ENCODE measurements around the gene LRRC61.

The LRRC61 gene

DNA sequence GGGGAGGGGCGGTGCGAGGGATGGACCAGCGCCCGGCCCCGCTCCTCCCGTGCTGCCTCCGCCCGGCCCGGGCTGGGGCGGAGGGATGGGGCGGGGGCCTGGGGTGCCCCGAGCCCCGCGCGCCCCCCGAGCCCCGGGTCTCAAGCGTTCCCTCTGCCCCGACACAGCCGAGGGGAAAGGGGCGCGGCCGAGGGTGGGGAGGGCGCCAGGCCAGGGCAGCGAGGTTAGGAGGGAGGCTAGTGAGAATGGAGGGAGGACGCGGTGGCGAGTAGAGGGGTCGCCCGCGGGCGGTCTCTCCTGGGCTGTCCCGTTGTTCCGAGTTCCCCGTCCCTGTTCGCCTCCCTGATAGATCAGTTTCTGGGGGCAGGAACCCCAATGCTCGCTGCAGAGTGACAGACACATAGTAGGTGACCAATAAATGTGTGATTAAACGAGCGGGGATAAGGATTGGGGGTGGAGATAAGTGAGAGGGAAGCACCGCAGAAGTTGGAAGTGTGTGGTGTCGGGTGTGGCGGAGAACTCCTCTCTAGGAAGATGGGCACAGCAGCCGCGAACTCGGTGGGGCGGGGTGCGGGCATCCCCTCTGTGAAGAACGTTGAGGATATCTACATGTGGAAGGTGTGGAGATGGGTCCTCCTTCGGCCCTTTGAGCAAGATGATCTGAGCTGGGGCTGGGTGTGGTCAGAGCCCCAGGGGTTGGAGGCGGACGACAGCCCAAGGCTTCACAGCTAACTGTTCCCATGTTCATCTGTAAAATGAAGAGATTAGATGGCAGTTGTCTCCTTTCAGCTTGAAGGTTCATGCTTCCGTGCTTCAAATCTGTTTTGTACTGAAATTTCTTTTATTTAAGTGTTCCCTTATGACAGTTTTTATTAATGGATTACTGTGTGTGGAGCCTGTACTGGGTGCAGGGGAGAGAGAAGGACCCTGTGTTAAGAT is 56.6 kb downstream of the LRRC61 start:
- DNase-seq (ENCODE audit: extremely low spot score), result no peak
- ChIA-PET POLR2A (interaction anchor here (0.6 to 1.0 kb wide), 3 partner anchors 11 to 15 kb away, joined by 3 read pairs; no protein-coding TSS in a partner anchor), CTCF (interaction anchor here (0.9 to 2.0 kb wide), 4 partner anchors 13 to 27 kb away, joined by 3 to 5 read pairs (median 4); a partner anchor contains a TSS)
- TF ChIP-seq, protein P1, sequence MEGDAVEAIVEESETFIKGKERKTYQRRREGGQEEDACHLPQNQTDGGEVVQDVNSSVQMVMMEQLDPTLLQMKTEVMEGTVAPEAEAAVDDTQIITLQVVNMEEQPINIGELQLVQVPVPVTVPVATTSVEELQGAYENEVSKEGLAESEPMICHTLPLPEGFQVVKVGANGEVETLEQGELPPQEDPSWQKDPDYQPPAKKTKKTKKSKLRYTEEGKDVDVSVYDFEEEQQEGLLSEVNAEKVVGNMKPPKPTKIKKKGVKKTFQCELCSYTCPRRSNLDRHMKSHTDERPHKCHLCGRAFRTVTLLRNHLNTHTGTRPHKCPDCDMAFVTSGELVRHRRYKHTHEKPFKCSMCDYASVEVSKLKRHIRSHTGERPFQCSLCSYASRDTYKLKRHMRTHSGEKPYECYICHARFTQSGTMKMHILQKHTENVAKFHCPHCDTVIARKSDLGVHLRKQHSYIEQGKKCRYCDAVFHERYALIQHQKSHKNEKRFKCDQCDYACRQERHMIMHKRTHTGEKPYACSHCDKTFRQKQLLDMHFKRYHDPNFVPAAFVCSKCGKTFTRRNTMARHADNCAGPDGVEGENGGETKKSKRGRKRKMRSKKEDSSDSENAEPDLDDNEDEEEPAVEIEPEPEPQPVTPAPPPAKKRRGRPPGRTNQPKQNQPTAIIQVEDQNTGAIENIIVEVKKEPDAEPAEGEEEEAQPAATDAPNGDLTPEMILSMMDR (IDR thresholded peaks at IDR 0.05; ENCODE audit: control extremely low read depth, extremely low read depth, low read depth, missing control alignments), result no peak

DNA sequence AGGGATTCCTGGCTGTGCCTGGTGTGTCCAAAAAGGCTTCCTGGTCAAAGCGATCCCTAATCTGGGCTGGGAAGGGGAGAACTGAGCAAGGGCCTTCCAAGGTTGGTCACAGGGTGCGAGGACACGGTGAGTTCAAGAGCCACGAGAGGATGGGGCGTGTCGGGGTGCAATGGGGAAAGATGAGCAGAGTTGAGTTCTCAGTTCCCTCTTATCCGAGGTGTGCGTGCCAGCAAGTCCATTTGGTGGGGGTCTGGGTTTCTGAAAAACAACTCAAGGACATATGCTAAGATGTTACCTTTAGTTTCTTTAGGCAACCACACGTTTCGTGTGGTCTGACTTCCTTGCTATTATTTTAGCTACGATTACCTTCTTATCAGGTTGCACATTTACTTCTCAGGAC is 57.3 kb downstream of the LRRC61 start:
- TF ChIP-seq, protein P1 (IDR thresholded peaks at IDR 0.05; ENCODE audit: control extremely low read depth, extremely low read depth, low read depth, missing control alignments), result no peak
- POLR2A ChIA-PET, result interaction anchor here (0.6 to 1.0 kb wide), 3 partner anchors 11 to 17 kb away, joined by 3 to 4 read pairs (median 3); no protein-coding TSS in a partner anchor
- CTCF ChIA-PET, result interaction anchor here (0.9 to 2.0 kb wide), 4 partner anchors 12 to 27 kb away, joined by 3 to 5 read pairs (median 4); a partner anchor contains a TSS
- peak; percentile 58 for DNase-seq (ENCODE audit: extremely low spot score)

DNA sequence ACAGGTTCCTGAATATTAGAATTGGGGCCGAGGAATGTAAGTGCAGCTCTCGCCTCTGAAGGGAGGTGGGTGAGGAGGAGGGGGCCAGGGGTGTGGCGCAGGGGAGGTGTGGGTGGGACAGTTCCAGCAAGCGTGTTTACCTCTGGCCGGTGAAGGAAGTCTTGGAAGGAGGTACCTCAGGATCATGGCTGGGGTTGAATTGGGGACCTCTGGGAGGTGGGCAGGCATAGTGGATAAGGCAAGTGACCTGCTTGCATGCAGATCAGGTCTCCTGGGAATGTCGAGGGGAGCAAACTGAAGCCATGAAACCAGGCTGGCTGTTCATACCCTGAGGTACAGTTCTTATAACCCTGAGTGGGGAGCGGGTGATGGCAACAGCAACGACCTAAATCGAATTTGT is 57.9 kb downstream of the LRRC61 start:
- ChIA-PET CTCF (interaction anchor here (0.9 to 2.0 kb wide), 4 partner anchors 12 to 26 kb away, joined by 3 to 5 read pairs (median 4); a partner anchor contains a TSS), POLR2A (interaction anchor here (0.7 to 1.0 kb wide), 2 partner anchors 12 to 18 kb away, joined by 3 to 4 read pairs; no protein-coding TSS in a partner anchor)
- TF ChIP-seq, protein P1 (IDR thresholded peaks at IDR 0.05; ENCODE audit: control extremely low read depth, extremely low read depth, low read depth, missing control alignments), result no peak
- DNase-seq (ENCODE audit: extremely low spot score), result no peak

DNA sequence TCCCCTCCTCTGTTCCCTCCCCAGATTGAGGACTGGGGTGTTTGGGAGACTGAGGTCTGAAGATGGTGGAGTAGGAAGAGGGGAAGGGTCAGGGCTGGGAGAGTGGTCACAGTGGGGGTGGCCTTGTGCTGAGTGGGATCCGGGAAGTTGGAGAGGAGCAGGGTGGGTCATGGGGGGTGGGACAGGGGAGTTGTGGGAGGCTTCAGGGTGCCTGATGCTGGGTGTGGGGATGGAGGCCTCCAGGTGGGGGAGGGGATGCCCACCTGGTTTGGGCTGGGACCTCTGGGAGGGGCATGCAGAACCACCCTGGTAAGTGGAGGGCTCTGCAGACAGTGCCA is 58.6 kb downstream of the LRRC61 start:
- ChIA-PET CTCF (no interaction called here), POLR2A (no interaction called here)
- TF ChIP-seq, protein P1 (IDR thresholded peaks at IDR 0.05; ENCODE audit: control extremely low read depth, extremely low read depth, low read depth, missing control alignments), result no peak
- DNase-seq (ENCODE audit: extremely low spot score), result no peak

DNA sequence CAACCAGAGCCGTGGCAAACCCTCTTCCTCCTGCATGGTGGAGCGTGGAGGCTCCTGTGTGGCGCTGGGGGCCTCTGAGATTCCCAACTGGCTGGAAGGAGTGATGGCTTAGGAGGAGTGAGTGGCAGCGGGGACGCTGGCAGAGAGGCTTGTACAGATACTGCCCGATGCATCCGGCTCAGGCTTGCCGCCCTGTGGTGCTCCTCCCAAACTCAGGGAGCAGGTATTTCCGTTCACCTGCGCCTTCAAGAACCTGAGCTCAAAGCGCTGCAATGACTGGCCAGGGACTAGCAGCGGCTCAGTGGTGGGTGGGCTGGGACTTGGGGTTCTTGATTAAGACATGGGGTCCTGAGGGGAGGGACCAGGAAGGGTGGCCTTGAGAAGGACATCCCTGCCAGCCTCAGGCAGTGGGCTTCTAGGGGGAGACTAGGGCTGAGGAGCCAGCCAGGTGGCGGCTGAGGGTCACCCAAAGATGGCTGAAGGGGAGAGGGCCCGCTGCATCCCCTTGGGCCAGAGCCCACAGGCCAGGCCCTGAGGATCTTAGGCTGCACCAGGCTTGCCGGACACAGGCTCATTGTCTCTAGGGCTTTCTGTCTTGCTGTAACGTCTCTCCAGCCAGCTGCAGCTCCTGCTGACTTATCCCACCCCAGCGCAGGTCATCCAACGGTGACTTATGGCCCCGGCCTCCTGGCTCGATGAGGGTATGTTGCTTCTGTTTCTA is 59.1 kb downstream of the LRRC61 start:
- POLR2A ChIA-PET, result no interaction called here
- CTCF ChIA-PET, result interaction anchor here (0.6 to 1.7 kb wide), 4 partner anchors 9 to 22 kb away, joined by 3 to 4 read pairs (median 3); no protein-coding TSS in a partner anchor
- TF ChIP-seq, protein P1 (IDR thresholded peaks at IDR 0.05; ENCODE audit: control extremely low read depth, extremely low read depth, low read depth, missing control alignments), result no peak
- DNase-seq (ENCODE audit: extremely low spot score), result no peak

DNA sequence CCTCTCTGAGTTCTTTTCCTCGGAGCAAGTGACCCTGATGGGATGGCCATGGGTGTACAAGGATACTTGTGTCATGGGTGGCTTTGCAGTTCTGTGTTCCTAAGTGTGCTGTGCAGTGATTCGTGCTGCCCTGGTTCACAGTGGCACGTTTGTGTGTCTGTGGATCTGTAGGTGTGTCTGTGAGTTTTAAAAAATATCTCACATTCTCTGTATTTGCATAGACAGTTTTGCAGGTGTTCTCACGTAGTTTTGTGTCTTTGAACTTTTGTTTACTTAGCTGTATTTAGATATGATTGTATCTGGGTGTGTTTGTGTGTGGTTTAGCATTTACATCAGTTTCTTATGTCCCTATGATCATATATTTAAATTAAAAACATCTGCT is 59.7 kb downstream of the LRRC61 start:
- POLR2A ChIA-PET, result no interaction called here
- no peak for DNase-seq (ENCODE audit: extremely low spot score)
- TF ChIP-seq, protein P1 (IDR thresholded peaks at IDR 0.05; ENCODE audit: control extremely low read depth, extremely low read depth, low read depth, missing control alignments), result no peak
- CTCF ChIA-PET, result interaction anchor here (0.6 to 1.7 kb wide), 4 partner anchors 9 to 21 kb away, joined by 3 to 4 read pairs (median 3); no protein-coding TSS in a partner anchor
